ENCODE measurements around the gene ERG.

Gene ERG

DNA sequence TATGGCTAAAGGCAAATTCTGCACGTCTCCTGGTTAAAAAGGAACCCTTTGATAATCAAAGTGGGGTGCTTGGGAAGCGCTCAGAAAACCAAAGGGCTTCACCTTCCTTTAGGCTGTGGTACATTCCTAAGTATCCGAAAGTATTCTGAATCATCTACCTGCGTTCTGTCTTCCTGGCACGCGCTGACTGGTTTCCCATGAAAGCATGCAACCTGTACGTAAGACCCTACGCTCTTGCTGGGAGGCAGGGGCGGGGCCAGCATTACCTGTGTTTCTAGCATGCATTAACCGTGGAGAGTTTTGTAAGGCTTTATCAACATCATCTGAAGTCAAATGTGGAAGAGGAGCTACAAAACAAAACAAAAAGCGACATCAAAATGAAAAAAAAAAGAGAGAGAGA lies 96.0 kb downstream of the ERG start:
- H3K36me3 ChIP-seq (ENCODE audit: control insufficient read depth, low read depth, low read length), result no peaks in the 10 kb centered on the region

DNA sequence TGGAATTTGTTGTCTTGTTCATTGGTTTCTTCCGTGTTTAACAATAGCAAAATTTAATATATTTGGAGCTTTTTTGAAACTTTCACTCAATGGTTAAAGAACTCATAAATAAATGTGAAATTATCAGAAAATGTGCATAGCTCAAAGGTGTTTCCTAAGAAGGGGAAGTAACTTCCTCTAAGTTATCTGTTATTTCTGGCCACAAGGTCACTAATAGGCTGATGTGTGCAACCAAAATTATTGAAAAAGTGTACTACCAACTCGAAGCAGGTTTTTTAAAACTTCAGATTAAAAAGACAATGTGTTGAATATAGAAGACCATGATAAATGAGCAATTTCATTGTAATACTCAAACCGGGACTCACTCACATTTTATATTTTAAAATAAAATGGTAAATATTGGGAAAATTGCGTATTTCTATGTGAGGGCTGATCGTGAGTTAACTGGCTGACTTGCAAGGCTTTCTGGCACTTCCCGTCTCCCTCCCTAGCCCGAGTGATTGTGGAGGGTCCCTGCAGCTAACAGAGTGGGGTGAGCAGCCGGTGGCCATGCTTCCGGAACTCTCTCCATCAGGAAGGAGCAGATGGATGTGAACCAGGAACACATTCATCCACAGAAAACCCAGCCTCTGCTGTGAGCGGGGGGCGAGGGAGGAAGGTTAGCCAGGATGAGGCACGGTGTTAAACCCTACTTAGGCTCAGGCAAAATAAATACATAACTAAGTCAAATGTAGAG lies 96.9 kb downstream of the ERG start:
- Histone ChIP-seq H3K9ac (ENCODE audit: low read length) (no peak overlapping the region), H3K9me3 (ENCODE audit: control insufficient read depth, low read depth, low read length) (no peaks in the 10 kb centered on the region), H3K27me3 (ENCODE audit: control insufficient read depth, insufficient read depth, low read length) (no peaks in the 10 kb centered on the region), H3K36me3 (ENCODE audit: control insufficient read depth, low read depth, low read length) (no peaks in the 10 kb centered on the region), H3K4me1 (ENCODE audit: control insufficient read depth, low read depth, low read length) (peaks cover 3% of the 10 kb centered on the region), H3K27ac (ENCODE audit: low read length) (no peak overlapping the region), H3K4me3 (ENCODE audit: low read length) (no peak overlapping the region)

More for the DNA sequence above, 96.0 kb downstream of the ERG start:
- Histone ChIP-seq H3K27ac (ENCODE audit: low read length) (no peak overlapping the region), H3K9me3 (ENCODE audit: control insufficient read depth, low read depth, low read length) (no peaks in the 10 kb centered on the region), H3K4me3 (ENCODE audit: low read length) (no peak overlapping the region), H3K27me3 (ENCODE audit: control insufficient read depth, insufficient read depth, low read length) (no peaks in the 10 kb centered on the region), H3K4me1 (ENCODE audit: control insufficient read depth, low read depth, low read length) (peaks cover 3% of the 10 kb centered on the region), H3K9ac (ENCODE audit: low read length) (no peak overlapping the region)

DNA sequence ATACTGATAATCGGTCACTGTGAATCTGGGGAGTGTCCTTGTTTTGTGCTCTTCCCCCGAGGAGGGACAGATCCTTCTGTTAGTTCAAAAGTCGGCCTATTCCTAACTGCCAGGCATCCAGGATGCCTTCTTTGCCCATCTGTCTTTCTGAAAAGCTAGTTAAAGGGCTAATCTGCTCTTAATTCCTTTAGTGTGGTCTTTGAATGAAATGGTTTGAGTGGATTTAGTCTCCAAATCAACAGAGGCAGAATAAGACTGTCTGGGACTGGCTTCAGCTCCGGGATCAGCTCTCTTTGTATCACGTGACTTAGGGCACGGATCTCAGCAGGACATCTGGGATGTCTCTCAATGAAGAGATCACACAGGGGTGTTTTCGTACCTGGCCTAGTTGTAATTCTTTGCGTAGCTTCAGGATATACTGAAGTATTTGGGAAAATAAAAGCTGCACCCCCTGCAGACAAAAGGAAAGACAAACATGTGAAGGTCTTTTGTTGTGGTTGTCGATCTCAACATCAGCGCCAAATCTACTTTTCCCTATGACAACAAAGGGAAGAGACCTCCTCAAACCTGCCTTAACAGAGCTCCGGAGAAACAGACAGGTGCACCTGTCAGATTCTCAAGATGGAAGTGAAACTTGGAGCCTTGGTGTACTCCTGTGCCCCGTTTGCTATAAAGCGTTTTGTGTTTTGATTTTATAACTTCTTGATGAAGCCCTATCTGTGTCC lies 97.9 kb downstream of the ERG start:
- peaks cover 3% of the 10 kb centered on the region for H3K4me1 ChIP-seq (ENCODE audit: control insufficient read depth, low read depth, low read length)
- no peaks in the 10 kb centered on the region for H3K27me3 ChIP-seq (ENCODE audit: control insufficient read depth, insufficient read depth, low read length)
- no peak overlapping the region for H3K4me3 ChIP-seq (ENCODE audit: low read length)

DNA sequence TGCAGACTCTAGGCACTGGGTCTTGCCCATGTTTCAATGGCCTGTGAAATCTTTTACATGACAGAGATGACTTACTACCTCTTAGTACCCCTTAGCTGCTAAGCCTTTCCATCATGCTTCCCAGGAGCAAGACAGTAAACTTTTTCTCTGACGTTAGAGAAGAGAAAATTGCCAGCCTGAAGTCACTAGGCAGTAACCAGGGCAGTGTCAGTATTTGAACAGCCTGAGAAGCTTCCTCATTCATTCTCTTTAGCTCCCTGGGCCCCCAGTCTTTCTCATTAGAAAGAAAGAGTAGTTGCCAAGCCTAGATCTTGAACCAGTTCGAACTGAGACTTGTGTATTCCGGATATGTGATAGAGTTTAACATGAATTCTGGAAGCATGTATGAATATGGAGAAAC lies 99.2 kb downstream of the ERG start:
- H3K27me3 ChIP-seq (ENCODE audit: control insufficient read depth, insufficient read depth, low read length), result no peaks in the 10 kb centered on the region

More for the DNA sequence above, 97.9 kb downstream of the ERG start:
- no peak overlapping the region for H3K9ac ChIP-seq (ENCODE audit: low read length)
- no peak overlapping the region for H3K27ac ChIP-seq (ENCODE audit: low read length)
- H3K9me3 ChIP-seq (ENCODE audit: control insufficient read depth, low read depth, low read length), result no peaks in the 10 kb centered on the region
- H3K36me3 ChIP-seq (ENCODE audit: control insufficient read depth, low read depth, low read length), result no peaks in the 10 kb centered on the region

DNA sequence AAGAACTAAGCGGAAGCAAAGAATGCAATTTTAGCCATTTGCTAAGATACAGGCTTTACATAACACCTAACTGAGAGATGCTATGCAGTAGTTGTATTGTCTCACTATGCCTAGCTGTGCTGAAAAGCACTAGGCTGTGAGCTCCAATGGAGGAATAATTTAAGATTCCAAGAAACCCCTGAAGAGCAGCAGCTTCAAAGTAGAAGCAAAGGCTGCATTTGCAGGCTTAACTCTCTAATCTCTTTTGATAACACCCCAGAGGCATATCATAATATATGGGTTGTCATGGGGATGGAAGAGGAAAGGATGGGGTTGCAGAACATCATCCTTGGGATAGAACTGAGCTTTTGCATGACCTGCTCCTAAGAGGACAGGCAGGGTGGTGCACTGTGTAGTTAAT lies 102.0 kb downstream of the ERG start:
- H3K27me3 ChIP-seq (ENCODE audit: control insufficient read depth, insufficient read depth, low read length), result no peaks in the 10 kb centered on the region
- no peak overlapping the region for H3K27ac ChIP-seq (ENCODE audit: low read length)
- H3K9me3 ChIP-seq (ENCODE audit: control insufficient read depth, low read depth, low read length), result no peaks in the 10 kb centered on the region
- H3K4me1 ChIP-seq (ENCODE audit: control insufficient read depth, low read depth, low read length), result peaks cover 7% of the 10 kb centered on the region
- no peak overlapping the region for H3K4me3 ChIP-seq (ENCODE audit: low read length)
- H3K9ac ChIP-seq (ENCODE audit: low read length), result no peak overlapping the region
- no peaks in the 10 kb centered on the region for H3K36me3 ChIP-seq (ENCODE audit: control insufficient read depth, low read depth, low read length)

More for the DNA sequence above, 99.2 kb downstream of the ERG start:
- Histone ChIP-seq H3K9me3 (ENCODE audit: control insufficient read depth, low read depth, low read length) (no peaks in the 10 kb centered on the region), H3K27ac (ENCODE audit: low read length) (no peak overlapping the region), H3K36me3 (ENCODE audit: control insufficient read depth, low read depth, low read length) (no peaks in the 10 kb centered on the region), H3K4me3 (ENCODE audit: low read length) (no peak overlapping the region), H3K9ac (ENCODE audit: low read length) (no peak overlapping the region), H3K4me1 (ENCODE audit: control insufficient read depth, low read depth, low read length) (peaks cover 3% of the 10 kb centered on the region)

DNA sequence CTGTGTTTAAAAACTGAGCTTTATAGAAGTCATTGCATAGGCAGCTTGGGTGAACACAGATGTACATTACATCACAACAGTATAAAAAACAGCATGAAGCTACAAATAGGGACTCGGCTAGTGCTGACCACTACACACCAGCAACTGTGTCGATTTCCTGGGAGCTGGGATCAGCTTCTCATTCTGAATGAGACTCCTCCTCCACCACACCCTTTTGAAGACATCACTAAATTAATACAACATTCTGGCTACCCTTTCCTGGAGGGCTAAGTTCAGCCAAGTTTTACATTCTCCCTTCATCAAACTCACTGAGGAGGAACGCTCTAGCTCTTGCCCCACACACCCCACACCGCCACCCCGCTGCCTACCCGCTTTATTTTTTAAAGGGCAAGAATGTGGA lies 102.7 kb downstream of the ERG start:
- Histone ChIP-seq H3K9me3 (ENCODE audit: control insufficient read depth, low read depth, low read length) (no peaks in the 10 kb centered on the region), H3K36me3 (ENCODE audit: control insufficient read depth, low read depth, low read length) (no peaks in the 10 kb centered on the region), H3K27me3 (ENCODE audit: control insufficient read depth, insufficient read depth, low read length) (no peaks in the 10 kb centered on the region)

DNA sequence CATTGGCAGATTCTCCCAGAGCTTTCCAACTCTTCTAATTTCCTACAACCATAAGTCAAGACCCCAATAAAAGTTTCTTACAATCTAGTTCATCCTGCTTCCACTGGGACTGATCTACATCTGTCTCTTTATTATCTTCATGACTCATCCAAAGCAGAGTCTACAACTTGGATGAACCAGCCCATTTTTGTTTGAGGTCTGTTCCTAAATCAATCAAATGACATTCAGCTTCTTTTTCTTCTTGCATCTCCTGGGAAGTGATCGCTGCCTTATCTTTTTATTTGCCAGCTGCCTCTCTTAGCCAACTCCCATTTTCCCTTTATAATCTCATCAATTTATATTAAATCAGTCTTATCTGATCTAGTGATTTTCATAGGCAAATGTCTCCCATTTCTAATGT lies 105.6 kb downstream of the ERG start:
- H3K27me3 ChIP-seq (ENCODE audit: control insufficient read depth, insufficient read depth, low read length), result no peaks in the 10 kb centered on the region
- no peak overlapping the region for H3K27ac ChIP-seq (ENCODE audit: low read length)
- H3K4me1 ChIP-seq (ENCODE audit: control insufficient read depth, low read depth, low read length), result peaks cover 4% of the 10 kb centered on the region
- H3K36me3 ChIP-seq (ENCODE audit: control insufficient read depth, low read depth, low read length), result no peaks in the 10 kb centered on the region
- H3K9me3 ChIP-seq (ENCODE audit: control insufficient read depth, low read depth, low read length), result no peaks in the 10 kb centered on the region
- H3K9ac ChIP-seq (ENCODE audit: low read length), result no peak overlapping the region
- H3K4me3 ChIP-seq (ENCODE audit: low read length), result no peak overlapping the region

More for the DNA sequence above, 102.7 kb downstream of the ERG start:
- Histone ChIP-seq H3K27ac (ENCODE audit: low read length) (no peak overlapping the region), H3K4me1 (ENCODE audit: control insufficient read depth, low read depth, low read length) (peaks cover 7% of the 10 kb centered on the region), H3K4me3 (ENCODE audit: low read length) (no peak overlapping the region), H3K9ac (ENCODE audit: low read length) (no peak overlapping the region)

DNA sequence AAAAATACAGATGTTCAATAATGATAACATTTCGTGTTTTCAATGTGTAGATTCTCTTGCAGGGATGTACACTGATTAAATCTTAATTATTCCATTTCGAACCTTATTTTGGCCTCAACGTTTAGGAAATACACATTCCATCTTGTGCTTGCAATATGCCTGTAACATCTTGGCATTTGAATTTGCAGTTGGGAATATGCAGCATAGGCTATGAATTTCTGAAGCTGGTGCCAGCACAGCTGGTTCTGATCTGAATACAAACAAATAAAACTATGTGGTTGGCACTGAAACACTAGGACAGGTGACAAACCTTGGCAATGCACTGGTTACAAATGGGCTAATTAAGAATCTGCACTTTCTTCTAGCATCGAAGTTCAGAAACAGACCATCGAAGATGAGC lies 108.4 kb downstream of the ERG start:
- Histone ChIP-seq H3K27me3 (ENCODE audit: control insufficient read depth, insufficient read depth, low read length) (no peaks in the 10 kb centered on the region), H3K9me3 (ENCODE audit: control insufficient read depth, low read depth, low read length) (no peaks in the 10 kb centered on the region), H3K9ac (ENCODE audit: low read length) (no peak overlapping the region), H3K4me1 (ENCODE audit: control insufficient read depth, low read depth, low read length) (peaks cover 4% of the 10 kb centered on the region), H3K4me3 (ENCODE audit: low read length) (no peak overlapping the region), H3K36me3 (ENCODE audit: control insufficient read depth, low read depth, low read length) (no peaks in the 10 kb centered on the region), H3K27ac (ENCODE audit: low read length) (no peak overlapping the region)

DNA sequence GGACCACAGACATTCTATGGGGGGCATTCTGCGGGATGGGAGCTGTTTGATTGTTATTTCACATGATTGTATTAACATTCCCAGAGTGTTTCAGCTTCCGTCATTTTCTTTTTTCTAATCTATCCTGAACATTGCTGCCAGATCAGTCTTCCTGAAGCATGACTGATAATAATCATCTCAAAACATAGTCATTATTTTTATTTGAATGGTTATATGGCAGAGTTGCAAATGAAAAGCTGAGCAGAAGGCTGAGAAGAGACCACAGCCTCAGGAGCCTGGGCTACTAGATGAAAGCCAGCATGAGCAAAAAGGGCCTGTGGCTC lies 109.0 kb downstream of the ERG start:
- Histone ChIP-seq H3K27me3 (ENCODE audit: control insufficient read depth, insufficient read depth, low read length) (no peaks in the 10 kb centered on the region), H3K9me3 (ENCODE audit: control insufficient read depth, low read depth, low read length) (no peaks in the 10 kb centered on the region), H3K9ac (ENCODE audit: low read length) (no peak overlapping the region), H3K4me3 (ENCODE audit: low read length) (no peak overlapping the region), H3K4me1 (ENCODE audit: control insufficient read depth, low read depth, low read length) (peaks cover 4% of the 10 kb centered on the region), H3K27ac (ENCODE audit: low read length) (no peak overlapping the region), H3K36me3 (ENCODE audit: control insufficient read depth, low read depth, low read length) (no peaks in the 10 kb centered on the region)

DNA sequence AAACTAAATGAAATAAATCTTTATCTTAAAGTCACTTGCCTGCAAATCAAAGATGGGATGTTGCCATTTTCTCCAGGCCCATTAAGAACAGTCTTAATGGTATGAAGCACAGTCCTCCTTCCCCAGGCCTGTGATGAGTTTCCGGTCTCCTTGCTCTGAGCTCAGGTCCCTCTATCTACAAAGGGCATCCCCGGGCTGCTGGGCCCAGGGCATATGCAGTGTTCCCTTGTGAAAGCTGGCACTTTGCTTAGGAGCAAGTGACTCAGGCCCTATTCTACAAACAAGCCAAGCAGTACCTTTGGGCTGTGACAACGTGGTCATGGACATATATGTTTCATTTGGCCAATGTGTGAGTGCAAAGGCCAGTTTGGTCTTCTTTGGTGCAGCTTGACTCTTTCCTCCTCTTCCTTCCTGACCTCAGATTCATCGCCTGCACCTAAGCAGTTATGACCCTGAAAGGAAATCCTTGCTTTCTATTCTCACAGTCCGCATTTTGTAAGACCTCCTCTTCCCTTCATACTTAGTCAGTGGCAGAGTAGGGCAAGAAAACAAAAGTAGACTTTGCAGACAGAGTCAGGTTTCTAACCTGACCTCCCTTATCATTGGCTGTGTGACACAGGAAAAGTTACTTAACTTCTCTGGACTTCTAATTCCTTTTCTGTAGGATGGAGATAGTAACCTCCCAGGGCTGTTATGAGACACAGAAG lies 109.5 kb downstream of the ERG start:
- no peak overlapping the region for H3K4me3 ChIP-seq (ENCODE audit: low read length)
- no peak overlapping the region for H3K9ac ChIP-seq (ENCODE audit: low read length)
- H3K27me3 ChIP-seq (ENCODE audit: control insufficient read depth, insufficient read depth, low read length), result no peaks in the 10 kb centered on the region
- H3K9me3 ChIP-seq (ENCODE audit: control insufficient read depth, low read depth, low read length), result no peaks in the 10 kb centered on the region
- peaks cover 4% of the 10 kb centered on the region for H3K4me1 ChIP-seq (ENCODE audit: control insufficient read depth, low read depth, low read length)
- no peak overlapping the region for H3K27ac ChIP-seq (ENCODE audit: low read length)
- no peaks in the 10 kb centered on the region for H3K36me3 ChIP-seq (ENCODE audit: control insufficient read depth, low read depth, low read length)

DNA sequence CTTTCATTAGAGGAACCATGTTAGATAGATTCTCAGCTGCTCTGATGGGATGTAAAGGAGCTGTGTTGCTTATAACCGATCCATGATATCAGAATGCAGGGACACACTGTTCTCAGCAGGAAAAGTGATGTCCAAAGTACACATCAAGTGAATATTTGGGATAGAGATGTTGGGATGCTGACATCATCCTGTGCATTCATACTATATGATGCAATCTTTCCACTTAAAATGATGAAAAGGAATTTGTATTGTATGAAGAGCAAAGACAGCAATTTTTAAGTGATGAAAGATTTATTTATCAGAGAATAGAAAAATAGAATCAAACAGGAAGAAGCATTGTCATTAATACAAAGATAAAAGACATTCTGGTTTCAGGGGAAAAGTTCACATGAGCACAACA lies 110.1 kb downstream of the ERG start:
- Histone ChIP-seq H3K4me1 (ENCODE audit: control insufficient read depth, low read depth, low read length) (peaks cover 4% of the 10 kb centered on the region), H3K9ac (ENCODE audit: low read length) (no peak overlapping the region), H3K27me3 (ENCODE audit: control insufficient read depth, insufficient read depth, low read length) (no peaks in the 10 kb centered on the region), H3K36me3 (ENCODE audit: control insufficient read depth, low read depth, low read length) (no peaks in the 10 kb centered on the region), H3K9me3 (ENCODE audit: control insufficient read depth, low read depth, low read length) (no peaks in the 10 kb centered on the region), H3K4me3 (ENCODE audit: low read length) (no peak overlapping the region), H3K27ac (ENCODE audit: low read length) (no peak overlapping the region)

Measured in iPS-18a (cell line).